Motor neuron (in vitro differentiated cells): ENCODE measurements around the gene DIP2B. TPM values are rescaled to one million over a fixed set of nuclear protein-coding genes. Genes with fewer than 3 reads are reported as not detected.

Experiments used
- ATAC-seq, 8 experiments: fragments of 200-7000 bp; cut with Tn5 transposase; replicated peaks in 6 of 8; 2 replicates each; pipeline ENCODE4 v1.8.0; 2021; ENCODE audit warnings: mild to moderate bottlenecking in 8 of 8, moderate library complexity in 8 of 8
- H3K27ac ChIP-seq, 2 donors: fragments of 250-450 bp; sonication (Bioruptor Pico); 2 replicates each; pipeline ENCODE4 v1.9.0; 2021; ENCODE audit warnings: antibody characterized with exemption in 2 of 2, mild to moderate bottlenecking in 2 of 2, moderate library complexity in 1 of 2
- H3K4me1 ChIP-seq, 2 donors: fragments of 250-450 bp; sonication (Bioruptor Pico); replicated peaks in 1 of 2; 2 replicates each; pipeline ENCODE4 v1.6.1; 2021; ENCODE audit warnings: antibody characterized with exemption in 2 of 2, mild to moderate bottlenecking in 2 of 2, moderate library complexity in 1 of 2
- H3K4me3 ChIP-seq, 5 donors: fragments of 250-450 bp; sonication (Bioruptor Pico); 2 replicates each; pipeline ENCODE4 v1.9.0; 2021; ENCODE audit warnings: antibody characterized with exemption in 5 of 5, mild to moderate bottlenecking in 5 of 5, moderate library complexity in 4 of 5
- WGBS, 10 experiments: fragments of 450-650 bp; shearing (Covaris generic); methylation state at CpG; one replicate each; pipeline ENCODE4 v1.0.0; 2022; 5-methylcytosine and 5-hydroxymethylcytosine counted together
- in situ Hi-C, 9 experiments: fragments of 400-800 bp; cut with MboI; loops; one replicate each; pipeline ENCODE4 v1.15.0; 2021; ENCODE audit warnings: low sequenced_read_pairs in 9 of 9, low pct_unique_long_range_greater_than_20kb in 2 of 9; ENCODE audit not compliant: unreplicated experiment in 9 of 9
- total RNA-seq, 8 experiments: library from RNA; unstranded; fragments of 300-600 nt; gene quantifications; 2 replicates each; pipeline versions ENCODE4 v1.2.3 to v1.2.4, GENCODE V29; 2022

The DIP2B gene
- total RNA-seq, 8 experiments from 2014 or later: 20.8 to 68.6 (median 29.9) TPM

DNA sequence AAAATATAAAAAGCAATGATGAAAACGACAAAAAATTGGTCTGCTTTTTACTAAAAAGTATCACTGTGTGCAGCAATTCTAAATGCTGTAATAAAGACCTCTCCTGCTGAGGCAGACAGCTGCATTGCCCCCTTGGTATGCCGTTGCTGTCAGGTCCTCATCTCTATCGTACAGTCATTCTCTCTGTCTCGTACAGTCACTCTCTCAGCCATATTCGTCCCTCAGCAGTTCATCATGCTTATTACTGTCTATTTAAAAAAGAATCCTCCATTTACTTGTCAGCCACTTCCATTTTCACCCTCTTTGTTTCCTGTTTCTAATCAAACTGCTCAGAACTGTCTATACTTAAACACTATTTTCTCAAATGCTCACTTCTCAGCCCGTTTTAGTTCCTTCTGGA is 123.6 kb downstream of the DIP2B start:
- no peak for ATAC-seq
- no peaks in the 10 kb centered on the region for H3K4me1 ChIP-seq
- no peak overlapping the region for H3K27ac ChIP-seq
- WGBS, 10 experiments: 71 to 96% (median 90%) methylated on average over 3 to 6 of the region's 6 CpGs; no CpG with 5 or more reads in 1 of the 10 experiments
- in situ Hi-C loops: loop anchor here in 5 of 9 experiments (25.0 kb wide), 1 partner anchor 116 kb away; the partner anchor contains the start of gene DIP2B (in 5 of the 5)
- no peak overlapping the region for H3K4me3 ChIP-seq

DNA sequence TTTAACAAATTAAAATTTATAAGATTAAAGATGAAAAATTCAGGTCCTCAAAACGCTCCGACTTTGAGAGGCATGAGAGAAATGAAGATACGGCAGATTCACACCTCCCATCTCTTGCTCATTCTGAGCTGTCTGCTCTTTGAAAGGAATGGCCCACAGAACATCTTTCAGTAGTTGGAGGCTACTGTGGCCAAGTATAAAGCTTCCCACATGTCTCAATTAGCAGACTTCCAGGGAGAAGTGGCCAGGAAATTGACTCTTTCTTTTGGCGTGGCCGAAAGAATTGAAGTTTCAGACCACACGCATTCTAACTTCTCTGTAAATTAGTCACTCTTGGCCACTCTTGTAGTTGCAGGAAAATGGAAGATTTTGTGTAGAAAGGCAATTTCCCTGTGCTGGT is 129.2 kb downstream of the DIP2B start:
- 20 to 100% (median 91%) methylated on average over 1 to 6 of the region's 6 CpGs for WGBS, 10 experiments
- no peak overlapping the region for H3K27ac ChIP-seq
- H3K4me1 ChIP-seq: peaks cover 0 to 4% of the 10 kb centered on the region in 2 donors
- in situ Hi-C loops: loop anchor here in 7 of 9 experiments (10.0 to 25.0 kb wide), 2 partner anchors 122 to 129 kb away; partner anchors contain the start of gene DIP2B (in 7 of the 7)
- ATAC-seq: peak in 2 of 8 experiments; percentile 29 to 48
- H3K4me3 ChIP-seq: no peak overlapping the region

DNA sequence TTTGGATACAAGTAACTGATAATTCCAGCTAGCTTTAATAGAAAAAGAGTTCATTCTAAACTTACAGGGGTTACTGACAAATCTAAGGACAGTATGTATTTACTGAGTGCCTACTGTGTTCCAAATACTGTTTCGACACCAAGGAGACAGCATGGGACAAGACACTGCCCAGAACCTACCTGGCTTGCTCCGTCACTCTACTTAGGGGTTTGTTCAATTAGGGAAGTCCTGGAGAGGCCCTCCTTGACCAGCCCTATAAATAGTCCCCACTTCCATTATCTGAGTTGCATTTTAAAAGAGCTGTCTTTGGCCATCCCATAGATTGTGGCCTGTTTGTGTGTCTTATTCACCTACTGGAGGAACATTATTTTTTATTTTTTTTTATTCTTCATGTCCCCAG is 129.6 kb downstream of the DIP2B start:
- no peak overlapping the region for H3K4me3 ChIP-seq
- no peak for ATAC-seq
- no peak overlapping the region for H3K27ac ChIP-seq
- in situ Hi-C loops: loop anchor here in 7 of 9 experiments (10.0 to 25.0 kb wide), 2 partner anchors 122 to 130 kb away; partner anchors contain the start of gene DIP2B (in 7 of the 7)
- H3K4me1 ChIP-seq: peaks cover 0 to 4% of the 10 kb centered on the region in 2 donors
- WGBS, 10 experiments: 96 to 100% (median 100%) methylated on average over 1 to 2 of the region's 2 CpGs; no CpG with 5 or more reads in 5 of the 10 experiments

DNA sequence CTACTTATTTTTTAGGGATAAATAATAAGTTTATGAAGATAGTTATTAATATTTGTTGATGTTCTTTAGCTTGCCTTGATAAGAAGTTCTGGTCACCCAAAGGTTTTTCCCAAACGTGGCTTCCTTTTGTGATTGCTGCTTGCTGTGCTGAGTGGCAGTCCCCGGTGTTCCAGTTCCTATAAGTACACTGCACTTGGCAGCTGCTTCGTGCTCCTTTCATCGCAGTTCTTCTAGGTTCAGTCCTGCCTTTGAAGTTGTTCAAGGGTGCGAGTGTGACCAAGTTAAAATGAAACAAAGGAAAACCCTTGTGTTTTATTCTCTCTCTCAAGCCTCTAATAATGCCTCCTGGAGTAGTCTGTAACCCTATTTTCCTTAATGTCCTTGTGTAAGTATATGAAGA is 130.6 kb downstream of the DIP2B start:
- no peak overlapping the region for H3K4me3 ChIP-seq
- ATAC-seq: no peak
- H3K27ac ChIP-seq: no peak overlapping the region
- in situ Hi-C loops: loop anchor here in 7 of 9 experiments (10.0 to 25.0 kb wide), 2 partner anchors 123 to 131 kb away; partner anchors contain the start of gene DIP2B (in 7 of the 7)
- peaks cover 0 to 4% of the 10 kb centered on the region in 2 donors for H3K4me1 ChIP-seq
- WGBS, 10 experiments: 11 to 100% (median 63%) methylated on average over 1 to 5 of the region's 5 CpGs; no CpG with 5 or more reads in 2 of the 10 experiments

DNA sequence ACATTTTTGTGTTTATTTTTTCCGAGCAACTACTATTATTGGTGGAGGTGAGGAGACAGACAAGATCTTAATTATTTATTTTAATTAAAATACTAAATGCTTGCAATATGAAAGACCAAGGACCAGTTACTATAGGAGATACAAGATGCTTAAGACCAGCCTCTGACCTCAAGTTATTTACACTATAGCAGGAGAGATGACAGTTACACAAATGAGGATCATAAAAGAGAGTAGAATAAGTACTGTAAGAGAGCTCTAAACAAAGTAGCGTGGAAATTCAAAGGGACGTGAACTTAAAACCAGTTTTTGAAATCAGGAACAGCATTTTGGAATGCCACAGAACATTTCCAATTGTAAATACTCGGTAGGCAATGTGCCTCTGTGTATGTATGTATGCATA is 131.1 kb downstream of the DIP2B start:
- Histone ChIP-seq H3K4me3 (no peak overlapping the region), H3K27ac (no peak overlapping the region), H3K4me1 (peaks cover 0 to 4% of the 10 kb centered on the region in 2 donors)
- 4 to 97% (median 84%) methylated on average over 2 to 4 of the region's 4 CpGs; no CpG with 5 or more reads in 2 of the 10 experiments for WGBS, 10 experiments
- ATAC-seq: peak in 1 of 8 experiments; percentile 57
- in situ Hi-C loops: loop anchor here in 7 of 9 experiments (10.0 to 25.0 kb wide), 2 partner anchors 124 to 131 kb away; partner anchors contain the start of gene DIP2B (in 7 of the 7)

DNA sequence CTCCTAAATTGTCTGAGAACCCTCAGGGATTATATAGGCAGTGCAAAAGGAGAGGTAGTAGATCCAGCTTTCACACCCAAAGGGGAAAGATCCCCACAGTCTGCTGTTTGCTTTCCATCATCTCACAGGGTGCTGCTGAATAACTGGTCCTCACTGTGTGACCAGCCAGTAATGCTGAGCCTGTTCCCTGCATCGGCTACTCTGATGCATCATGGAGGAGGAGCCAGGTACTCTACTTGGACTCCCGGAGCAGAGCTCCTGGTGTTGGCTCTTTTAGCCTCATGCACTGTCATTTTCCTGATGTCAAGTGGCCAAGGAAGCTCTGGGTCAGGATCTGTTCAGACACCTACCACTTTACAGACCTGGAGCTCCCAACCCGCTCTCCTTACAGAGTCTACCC is 131.7 kb downstream of the DIP2B start:
- in situ Hi-C loops: loop anchor here in 7 of 9 experiments (10.0 to 25.0 kb wide), 2 partner anchors 124 to 132 kb away; partner anchors contain the start of gene DIP2B (in 7 of the 7)
- 33 to 79% (median 60%) methylated on average over 1 to 2 of the region's 3 CpGs; no CpG with 5 or more reads in 7 of the 10 experiments for WGBS, 10 experiments
- Histone ChIP-seq H3K4me3 (no peak overlapping the region), H3K4me1 (peaks cover 0 to 4% of the 10 kb centered on the region in 2 donors), H3K27ac (no peak overlapping the region)
- peak in 3 of 8 experiments; percentile 46 to 60 (median 49) for ATAC-seq

DNA sequence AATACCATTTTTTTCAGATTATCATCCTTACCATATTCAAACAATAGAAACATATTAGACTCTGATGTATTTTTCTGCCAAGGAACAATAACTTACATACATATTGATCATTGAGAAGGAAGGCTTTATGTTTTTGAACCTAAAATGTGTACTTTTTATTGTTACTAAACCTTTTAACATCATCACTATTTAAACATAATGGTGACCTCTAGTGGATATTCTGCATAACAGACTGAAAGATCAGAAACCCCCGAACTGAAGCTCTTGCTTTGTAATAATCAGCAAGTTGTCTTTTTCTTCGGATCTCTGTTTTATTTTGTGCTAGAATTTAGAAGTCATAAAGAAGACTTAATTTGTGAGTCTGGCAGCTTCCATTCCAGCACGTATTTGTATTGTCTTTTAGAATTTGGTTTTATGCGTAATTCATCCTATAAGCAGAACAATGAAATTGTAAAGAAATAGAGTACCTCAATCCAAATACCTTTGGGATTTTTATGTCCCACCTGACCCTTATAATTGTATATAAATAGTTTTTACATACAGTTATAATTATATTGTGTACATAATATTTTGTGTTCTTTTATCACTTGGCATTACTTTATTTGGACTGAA is 133.2 kb downstream of the DIP2B start:
- Histone ChIP-seq H3K4me3 (no peak overlapping the region), H3K27ac (no peak overlapping the region), H3K4me1 (peaks cover 0 to 4% of the 10 kb centered on the region in 2 donors)
- 0 to 50% (median 34%) methylated on average over 1 to 4 of the region's 4 CpGs for WGBS, 10 experiments
- in situ Hi-C loops: loop anchor here in 7 of 9 experiments (10.0 to 25.0 kb wide), 2 partner anchors 126 to 133 kb away; partner anchors contain the start of gene DIP2B (in 7 of the 7)
- ATAC-seq: peak in 3 of 8 experiments; percentile 20 to 44 (median 37)

DNA sequence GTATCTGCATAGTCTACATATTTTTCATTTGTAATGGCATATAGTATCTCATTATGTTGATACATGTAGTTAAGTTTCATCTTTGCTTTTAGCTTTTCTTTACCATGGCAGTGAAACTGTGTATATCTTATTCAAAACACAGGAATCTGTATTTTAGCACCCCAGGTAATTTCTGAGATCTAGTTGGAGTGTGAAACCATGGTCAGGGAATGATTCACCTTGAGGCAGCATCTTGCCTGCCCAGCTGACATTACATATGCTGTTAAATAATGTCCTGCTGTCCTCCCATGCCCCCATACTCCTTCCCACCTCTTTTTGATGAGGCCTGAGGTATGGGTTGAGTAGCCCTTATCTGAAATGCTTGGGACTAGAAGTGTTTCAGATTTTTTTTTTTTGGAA is 133.7 kb downstream of the DIP2B start:
- Histone ChIP-seq H3K4me1 (peaks cover 0 to 4% of the 10 kb centered on the region in 2 donors), H3K4me3 (no peak overlapping the region), H3K27ac (no peak overlapping the region)
- in situ Hi-C loops: loop anchor here in 7 of 9 experiments (10.0 to 25.0 kb wide), 2 partner anchors 126 to 134 kb away; partner anchors contain the start of gene DIP2B (in 7 of the 7)
- ATAC-seq: peak in 1 of 8 experiments; percentile 8

DNA sequence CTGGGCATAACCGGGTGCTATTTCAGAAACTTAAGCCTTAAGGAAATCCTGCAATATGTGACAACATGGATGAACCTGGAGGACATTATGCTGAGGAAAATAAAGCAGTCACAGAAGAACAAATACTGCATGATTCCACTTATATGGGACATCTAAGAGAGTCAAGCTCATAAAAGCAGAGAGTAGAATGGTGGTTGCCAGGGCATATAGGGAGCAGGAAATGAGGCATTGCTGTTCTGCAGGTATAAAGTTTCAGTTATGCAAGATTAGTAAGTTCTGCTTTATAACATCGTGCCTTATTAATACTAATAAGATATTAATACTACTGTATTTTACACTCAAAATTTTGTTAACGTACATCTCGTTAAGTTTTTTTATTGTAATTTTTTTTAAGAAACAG is 134.9 kb downstream of the DIP2B start:
- no peak overlapping the region for H3K4me3 ChIP-seq
- peaks cover 0 to 4% of the 10 kb centered on the region in 2 donors for H3K4me1 ChIP-seq
- WGBS, 10 experiments: 70 to 100% (median 96%) methylated on average over 3 to 4 of the region's 4 CpGs; no CpG with 5 or more reads in 1 of the 10 experiments
- no peak for ATAC-seq
- in situ Hi-C loops: loop anchor here in 7 of 9 experiments (10.0 to 25.0 kb wide), 2 partner anchors 127 to 135 kb away; partner anchors contain the start of gene DIP2B (in 7 of the 7)
- no peak overlapping the region for H3K27ac ChIP-seq

DNA sequence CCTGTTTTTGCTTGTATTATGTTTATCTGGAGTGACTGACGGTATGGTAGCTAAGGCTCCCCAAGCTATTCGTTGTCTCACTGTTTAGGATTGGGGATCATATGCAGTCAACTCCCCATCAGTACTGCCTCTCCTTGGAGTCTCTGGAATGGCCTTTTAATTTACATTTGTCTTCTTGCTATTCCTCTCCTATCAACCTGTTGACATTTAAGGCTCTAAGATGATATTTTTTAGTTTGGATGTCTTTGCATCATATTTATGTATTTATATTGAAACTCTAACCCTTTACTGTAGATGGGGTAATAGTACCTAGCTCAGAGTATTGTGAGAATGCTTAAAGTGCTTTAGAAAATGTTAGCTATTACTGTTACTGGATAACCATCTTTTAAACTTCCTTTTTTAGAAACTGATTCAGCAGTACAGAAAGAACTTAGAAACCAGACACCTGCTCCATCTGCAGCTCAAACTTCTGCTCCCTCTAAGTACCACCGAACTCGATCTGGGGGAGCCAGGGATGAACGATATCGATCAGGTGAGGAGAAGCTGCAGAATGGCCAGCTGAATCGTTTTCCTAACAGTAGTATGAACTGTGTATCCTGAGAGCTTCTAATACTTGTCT is 135.6 kb downstream of the DIP2B start:
- ATAC-seq: no peak

DNA sequence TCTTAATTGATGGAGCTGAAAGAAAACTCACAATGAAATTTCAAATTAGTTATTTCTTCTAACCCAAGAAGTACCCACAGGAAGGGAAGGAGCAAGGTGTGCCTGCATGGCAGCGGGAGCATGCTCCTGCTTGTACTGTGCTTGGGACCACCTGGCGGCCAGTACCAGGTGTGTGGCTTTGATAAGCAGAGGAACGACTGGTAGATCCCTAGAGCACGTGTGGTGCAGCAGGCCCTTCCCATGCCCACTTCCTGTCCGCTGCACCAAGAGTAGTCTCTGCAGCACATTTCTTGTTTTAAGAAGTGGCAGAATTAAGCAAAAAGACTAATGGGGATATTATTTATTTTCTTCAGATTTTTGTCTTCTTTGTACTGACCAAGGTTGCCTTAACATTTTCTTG is 136.8 kb downstream of the DIP2B start:
- no peak overlapping the region for H3K4me3 ChIP-seq
- 74 to 100% (median 90%) methylated on average over 1 to 4 of the region's 5 CpGs; no CpG with 5 or more reads in 3 of the 10 experiments for WGBS, 10 experiments
- ATAC-seq: no peak
- in situ Hi-C loops: loop anchor here in 5 of 9 experiments (25.0 kb wide), 1 partner anchor 129 kb away; the partner anchor contains the start of gene DIP2B (in 5 of the 5)
- peaks cover 0 to 4% of the 10 kb centered on the region in 2 donors for H3K4me1 ChIP-seq
- H3K27ac ChIP-seq: no peak overlapping the region

More for the DNA sequence above, 135.6 kb downstream of the DIP2B start:
- 86 to 100% (median 96%) methylated on average over 1 to 7 of the region's 7 CpGs for WGBS, 10 experiments
- in situ Hi-C loops: loop anchor here in 5 of 9 experiments (25.0 kb wide), 1 partner anchor 128 kb away; the partner anchor contains the start of gene DIP2B (in 5 of the 5)
- Histone ChIP-seq H3K4me3 (no peak overlapping the region), H3K4me1 (peaks cover 0 to 4% of the 10 kb centered on the region in 2 donors), H3K27ac (no peak overlapping the region)

DNA sequence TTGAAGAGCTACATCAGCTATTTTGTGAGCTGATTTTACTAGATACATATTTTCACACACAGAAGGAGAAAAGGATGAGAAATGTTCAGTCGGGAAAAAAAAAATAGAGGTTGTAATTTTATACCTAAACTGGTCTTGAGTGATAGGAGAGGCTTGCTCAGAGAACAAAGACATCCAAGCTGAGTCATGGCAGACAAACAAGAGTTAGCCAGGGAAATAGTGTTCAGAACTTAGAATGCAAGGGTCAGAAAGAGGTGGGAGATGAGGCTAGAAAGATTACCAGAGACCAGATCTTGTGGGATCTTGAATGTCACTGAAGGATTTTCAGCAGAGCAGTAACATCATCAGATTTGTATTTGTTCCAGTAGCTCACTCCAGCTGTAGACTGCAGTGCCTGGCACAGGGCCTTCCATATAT is 137.3 kb downstream of the DIP2B start:
- peak in 3 of 8 experiments; percentile 27 to 68 (median 50) for ATAC-seq
- H3K4me1 ChIP-seq: peaks cover 0 to 2% of the 10 kb centered on the region in 2 donors
- 29 to 100% (median 75%) methylated on average over 1 of the region's 1 CpG; no CpG with 5 or more reads in 2 of the 10 experiments for WGBS, 10 experiments

More for the DNA sequence above, 137.3 kb downstream of the DIP2B start:
- in situ Hi-C loops: loop anchor here in 5 of 9 experiments (25.0 kb wide), 1 partner anchor 130 kb away; the partner anchor contains the start of gene DIP2B (in 5 of the 5)
- H3K4me3 ChIP-seq: no peak overlapping the region
- H3K27ac ChIP-seq: no peak overlapping the region
